Brain microvascular endothelial cell (primary cell): ENCODE data around the gene OR10AD1.

Experiments used
- DNase-seq: peaks from one replicate; pipeline ENCODE4 v3.0.0-alpha.2; 2020
- H3K27ac ChIP-seq: fragments of 250-450 bp; sonication (Bioruptor Pico); 2 replicates; pipeline ENCODE4 v1.5.1; 2020; ENCODE audit warnings: mild to moderate bottlenecking, moderate library complexity
- H3K27me3 ChIP-seq: fragments of 250-450 bp; sonication (Bioruptor Pico); replicated peaks from 2 replicates; pipeline ENCODE4 v1.5.1; 2020; ENCODE audit warnings: mild to moderate bottlenecking
- H3K36me3 ChIP-seq: fragments of 250-450 bp; sonication (Bioruptor Pico); replicated peaks from 2 replicates; pipeline ENCODE4 v1.5.1; 2020; ENCODE audit warnings: mild to moderate bottlenecking
- H3K4me3 ChIP-seq: 2 replicates; pipeline ENCODE4 v1.5.1; 2011; ENCODE audit warnings: low read depth, mild to moderate bottlenecking, control low read depth, low read length, moderate library complexity
- in situ Hi-C: cut with HindIII; loops from 2 replicates; pipeline ENCODE4 v1.10.0; 2017; ENCODE audit warnings: low sequenced_read_pairs, low pct_ligation_motif_present
- TF ChIP-seq, protein P1 (sequence below): IDR thresholded peaks from 2 replicates; pipeline ENCODE4 v1.5.1; 2011; ENCODE audit warnings: low read depth, mild to moderate bottlenecking, moderate library complexity, low read length, control low read depth, inconsistent platforms; ENCODE audit errors: missing control alignments

Gene OR10AD1

DNA sequence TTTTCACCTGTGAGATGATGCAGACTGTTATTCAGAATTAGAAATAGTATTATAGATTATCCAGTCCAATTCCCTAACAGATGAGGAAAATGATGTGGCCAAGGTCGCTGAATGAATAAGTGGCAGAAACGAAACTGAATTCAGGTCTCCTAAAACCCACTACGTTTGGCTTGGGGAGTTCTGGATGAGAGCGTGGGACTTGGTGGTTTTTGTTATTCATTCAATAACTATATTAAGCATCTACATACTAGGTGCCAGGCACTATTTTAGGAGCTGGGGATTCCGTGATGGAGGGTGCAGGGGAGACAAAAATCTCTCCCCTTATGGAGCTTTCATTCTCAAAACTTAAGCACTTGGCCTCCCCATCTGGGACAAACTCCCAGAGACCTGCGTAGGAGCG is 20.5 kb downstream of the OR10AD1 start:
- Histone ChIP-seq H3K36me3 (no peaks in the 10 kb centered on the region), H3K27me3 (peaks cover 46% of the 10 kb centered on the region), H3K27ac (no peak overlapping the region), H3K4me3 (peak overlapping the region; percentile 74)
- in situ Hi-C loops, result no loop called here
- no peak for DNase-seq
- TF ChIP-seq, protein P1, sequence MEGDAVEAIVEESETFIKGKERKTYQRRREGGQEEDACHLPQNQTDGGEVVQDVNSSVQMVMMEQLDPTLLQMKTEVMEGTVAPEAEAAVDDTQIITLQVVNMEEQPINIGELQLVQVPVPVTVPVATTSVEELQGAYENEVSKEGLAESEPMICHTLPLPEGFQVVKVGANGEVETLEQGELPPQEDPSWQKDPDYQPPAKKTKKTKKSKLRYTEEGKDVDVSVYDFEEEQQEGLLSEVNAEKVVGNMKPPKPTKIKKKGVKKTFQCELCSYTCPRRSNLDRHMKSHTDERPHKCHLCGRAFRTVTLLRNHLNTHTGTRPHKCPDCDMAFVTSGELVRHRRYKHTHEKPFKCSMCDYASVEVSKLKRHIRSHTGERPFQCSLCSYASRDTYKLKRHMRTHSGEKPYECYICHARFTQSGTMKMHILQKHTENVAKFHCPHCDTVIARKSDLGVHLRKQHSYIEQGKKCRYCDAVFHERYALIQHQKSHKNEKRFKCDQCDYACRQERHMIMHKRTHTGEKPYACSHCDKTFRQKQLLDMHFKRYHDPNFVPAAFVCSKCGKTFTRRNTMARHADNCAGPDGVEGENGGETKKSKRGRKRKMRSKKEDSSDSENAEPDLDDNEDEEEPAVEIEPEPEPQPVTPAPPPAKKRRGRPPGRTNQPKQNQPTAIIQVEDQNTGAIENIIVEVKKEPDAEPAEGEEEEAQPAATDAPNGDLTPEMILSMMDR, result no peak

DNA sequence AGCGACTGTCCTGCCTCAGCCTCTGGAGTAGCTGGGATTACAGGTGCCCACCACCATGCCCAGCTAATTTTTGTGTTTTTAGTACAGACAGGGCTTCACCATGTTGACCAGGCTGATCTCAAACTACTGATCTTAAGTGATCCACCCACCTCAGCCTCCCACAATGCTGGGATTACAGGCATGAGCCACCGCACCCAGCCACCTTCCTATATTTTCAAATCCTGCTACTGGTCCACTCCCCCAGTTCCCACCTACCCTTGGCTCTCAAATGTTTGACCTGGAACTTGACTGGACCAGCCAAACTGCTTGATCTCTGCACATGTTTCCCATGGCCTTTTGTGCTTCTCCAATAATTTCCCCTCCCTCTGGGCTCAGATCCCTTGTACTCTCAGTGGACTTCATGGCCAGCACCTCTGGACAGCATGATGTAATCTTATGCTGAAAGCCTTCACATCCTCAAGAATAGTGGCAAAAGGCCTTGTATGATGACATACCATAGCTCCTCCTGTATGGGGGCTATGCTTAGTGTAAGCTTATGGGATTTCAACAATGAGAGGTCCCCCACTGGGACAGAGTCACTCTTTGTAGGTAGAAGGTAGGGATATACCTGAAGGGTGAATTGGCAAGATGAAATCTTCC is 22.1 kb downstream of the OR10AD1 start:
- Histone ChIP-seq H3K4me3 (no peak overlapping the region), H3K27ac (no peak overlapping the region), H3K27me3 (peaks cover 59% of the 10 kb centered on the region), H3K36me3 (no peaks in the 10 kb centered on the region)
- TF ChIP-seq, protein P1, result no peak
- no peak for DNase-seq
- in situ Hi-C loops, result no loop called here

DNA sequence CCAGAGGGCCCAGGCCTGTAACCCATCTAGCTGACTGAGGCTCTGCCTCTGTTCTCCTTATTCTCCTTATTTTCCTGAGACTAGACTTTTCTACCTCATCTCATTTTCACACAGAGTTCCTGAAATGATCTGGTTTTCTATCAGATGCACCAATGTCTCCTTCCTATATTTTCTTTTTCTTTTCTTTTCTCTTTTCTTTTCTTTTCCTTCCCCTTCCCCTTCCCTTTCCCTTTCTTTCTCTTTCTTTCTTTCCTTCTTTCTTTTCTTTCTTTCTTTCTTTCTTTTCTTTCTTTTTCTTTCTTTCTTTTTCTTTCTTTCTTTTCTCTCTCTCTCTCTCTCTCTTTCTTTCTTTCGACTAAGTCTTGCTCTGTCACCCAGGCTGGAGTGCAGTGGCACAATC is 22.7 kb downstream of the OR10AD1 start:
- peaks cover 54% of the 10 kb centered on the region for H3K27me3 ChIP-seq

DNA sequence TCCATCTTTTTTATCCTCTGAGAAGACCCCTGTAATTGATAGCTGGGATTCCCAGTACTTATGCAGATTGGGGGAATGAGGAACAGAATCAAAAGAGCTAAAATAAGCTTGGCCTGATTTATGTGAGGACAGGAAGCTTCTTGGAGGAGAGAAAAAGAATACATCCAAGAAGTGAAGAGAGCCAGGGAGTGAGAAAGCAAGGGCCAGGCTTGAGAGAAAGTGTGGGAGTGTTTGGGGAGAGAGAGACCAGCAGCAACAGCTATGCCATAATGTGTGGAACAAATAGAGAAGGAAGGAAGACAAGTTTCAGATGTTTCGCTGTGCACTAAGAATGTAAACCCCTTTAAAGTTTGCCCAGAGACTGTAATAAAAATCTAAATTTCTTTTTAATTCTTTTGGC is 23.6 kb downstream of the OR10AD1 start:
- DNase-seq, result no peak
- TF ChIP-seq, protein P1, result no peak
- in situ Hi-C loops, result no loop called here
- Histone ChIP-seq H3K4me3 (no peak overlapping the region), H3K27ac (no peak overlapping the region), H3K36me3 (no peaks in the 10 kb centered on the region), H3K27me3 (peaks cover 44% of the 10 kb centered on the region)

More for the DNA sequence above, 22.7 kb downstream of the OR10AD1 start:
- no peak overlapping the region for H3K4me3 ChIP-seq
- H3K36me3 ChIP-seq, result no peaks in the 10 kb centered on the region
- no peak overlapping the region for H3K27ac ChIP-seq
- DNase-seq, result no peak
- in situ Hi-C loops, result no loop called here
- TF ChIP-seq, protein P1, result no peak

DNA sequence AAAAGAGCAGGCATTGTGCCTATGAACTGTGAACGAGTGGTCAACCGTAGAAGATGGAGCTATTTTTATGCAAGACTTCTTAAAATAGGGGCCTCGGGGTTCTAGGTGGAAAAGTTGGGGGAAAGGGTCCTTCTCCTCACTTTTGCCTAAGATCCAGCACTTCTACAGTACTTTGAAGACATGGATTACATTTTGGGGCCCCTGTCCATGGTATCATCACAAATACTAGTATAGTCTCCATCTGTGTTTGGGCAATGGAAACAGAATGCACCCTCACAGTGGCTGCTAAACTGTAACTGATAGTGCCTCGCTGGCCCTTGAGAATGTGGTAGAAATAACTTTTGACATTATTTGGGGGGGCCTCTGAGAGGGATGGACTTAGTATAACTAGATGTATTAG is 25.1 kb downstream of the OR10AD1 start:
- H3K27ac ChIP-seq, result no peak overlapping the region
- in situ Hi-C loops, result no loop called here
- TF ChIP-seq, protein P1, result no peak
- no peak overlapping the region for H3K4me3 ChIP-seq
- H3K36me3 ChIP-seq, result no peaks in the 10 kb centered on the region
- no peak for DNase-seq
- peaks cover 36% of the 10 kb centered on the region for H3K27me3 ChIP-seq

DNA sequence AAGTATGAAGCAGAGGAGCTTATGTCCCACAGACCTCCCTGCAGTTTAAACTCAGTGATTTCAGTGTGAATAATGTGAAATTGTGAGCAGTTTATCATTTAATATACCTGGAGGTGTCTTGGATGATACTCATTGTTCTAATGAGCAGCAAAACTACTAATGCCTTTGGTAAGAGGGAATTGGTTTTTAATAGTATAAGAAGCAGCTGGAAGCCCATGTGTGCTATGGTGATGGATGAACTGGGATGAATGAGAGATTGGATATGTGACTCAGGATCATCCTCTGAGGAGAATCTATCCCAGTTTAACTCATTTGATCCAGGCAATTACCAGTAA is 26.7 kb downstream of the OR10AD1 start:
- Histone ChIP-seq H3K4me3 (no peak overlapping the region), H3K27me3 (peaks cover 36% of the 10 kb centered on the region), H3K36me3 (no peaks in the 10 kb centered on the region), H3K27ac (no peak overlapping the region)
- in situ Hi-C loops, result no loop called here
- no peak for DNase-seq
- TF ChIP-seq, protein P1, result no peak
